Measurements from ENCODE around the gene NSRP1.

DNA sequence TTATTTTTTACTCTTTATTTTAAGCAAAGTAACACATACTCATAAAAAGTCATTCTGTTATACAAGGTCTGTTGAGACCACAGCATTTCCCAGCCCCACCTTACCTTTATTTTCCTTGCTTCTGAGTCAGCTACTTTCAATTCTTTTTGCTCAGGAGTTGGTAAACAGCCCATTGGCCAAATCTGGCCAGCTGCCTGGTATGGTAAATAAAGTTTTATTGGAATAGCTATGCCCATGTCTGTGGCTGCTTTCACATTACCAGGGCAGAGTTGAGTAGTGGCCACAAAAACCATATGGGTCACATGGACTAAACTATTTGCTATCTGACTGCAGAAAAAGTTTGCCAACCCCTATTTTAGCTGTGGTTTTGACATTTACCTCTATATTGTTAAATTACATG lies 3.4 kb upstream of the NSRP1 start:
- TF ChIP-seq, protein P1, sequence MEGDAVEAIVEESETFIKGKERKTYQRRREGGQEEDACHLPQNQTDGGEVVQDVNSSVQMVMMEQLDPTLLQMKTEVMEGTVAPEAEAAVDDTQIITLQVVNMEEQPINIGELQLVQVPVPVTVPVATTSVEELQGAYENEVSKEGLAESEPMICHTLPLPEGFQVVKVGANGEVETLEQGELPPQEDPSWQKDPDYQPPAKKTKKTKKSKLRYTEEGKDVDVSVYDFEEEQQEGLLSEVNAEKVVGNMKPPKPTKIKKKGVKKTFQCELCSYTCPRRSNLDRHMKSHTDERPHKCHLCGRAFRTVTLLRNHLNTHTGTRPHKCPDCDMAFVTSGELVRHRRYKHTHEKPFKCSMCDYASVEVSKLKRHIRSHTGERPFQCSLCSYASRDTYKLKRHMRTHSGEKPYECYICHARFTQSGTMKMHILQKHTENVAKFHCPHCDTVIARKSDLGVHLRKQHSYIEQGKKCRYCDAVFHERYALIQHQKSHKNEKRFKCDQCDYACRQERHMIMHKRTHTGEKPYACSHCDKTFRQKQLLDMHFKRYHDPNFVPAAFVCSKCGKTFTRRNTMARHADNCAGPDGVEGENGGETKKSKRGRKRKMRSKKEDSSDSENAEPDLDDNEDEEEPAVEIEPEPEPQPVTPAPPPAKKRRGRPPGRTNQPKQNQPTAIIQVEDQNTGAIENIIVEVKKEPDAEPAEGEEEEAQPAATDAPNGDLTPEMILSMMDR (IDR thresholded peaks at IDR 0.05) = no peak
- TF ChIP-seq ZFX (IDR thresholded peaks at IDR 0.05; ENCODE audit: borderline replicate concordance) = no peak

All from 22Rv1 (cell line).